PC-9 (cell line): ENCODE data around the gene AADAC. TPM values are rescaled to one million over a fixed set of nuclear protein-coding genes. Genes with fewer than 3 reads are reported as not detected.

Source experiments
- BruUV-seq: library from RNA; stranded (reverse); fragments of 400-500 nt; replicated peaks from 2 replicates; lab custom pipeline; 2021; lab: Mats Ljungman, UMichigan
- CTCF ChIA-PET: fragments of 300-600 bp; sonication (Branson Sonifier 250); formaldehyde crosslinking; loops from one replicate; lab custom pipeline; 2022; ENCODE audit warnings: antibody characterized with exemption; lab: Charles Lee
- POLR2A ChIA-PET: fragments of 300-600 bp; sonication (Branson Sonifier 250); formaldehyde crosslinking; loops from one replicate; lab custom pipeline; 2022; ENCODE audit warnings: antibody characterized with exemption; ENCODE audit not compliant: unreplicated experiment; lab: Charles Lee
- DNase-seq, 2 experiments: peaks; one replicate each; pipeline versions ENCODE4 v3.0.0 to v3.0.0-alpha.2; 2015 to 2022; ENCODE audit warnings: mixed read lengths in 1 of 2
- H2AFZ ChIP-seq: fragments of 200-600 bp; sonication (generic); 2 replicates; pipeline ENCODE4 v1.8.1; 2017; ENCODE audit warnings: antibody characterized with exemption
- H3F3A ChIP-seq: fragments of 200-600 bp; sonication (generic); 2 replicates; pipeline ENCODE4 v1.8.1; 2017; ENCODE audit warnings: antibody characterized with exemption, mild to moderate bottlenecking, low read depth; ENCODE audit not compliant: insufficient read depth
- H3K27ac ChIP-seq: fragments of 200-600 bp; sonication (generic); 2 replicates; pipeline ENCODE4 v1.6.1; 2016; ENCODE audit warnings: mixed run types
- H3K27me3 ChIP-seq: fragments of 200-600 bp; sonication (generic); 2 replicates; pipeline ENCODE4 v1.6.1; 2016; ENCODE audit warnings: low read depth, mixed run types; ENCODE audit not compliant: insufficient read depth
- H3K36me3 ChIP-seq: fragments of 200-600 bp; sonication (generic); 2 replicates; pipeline ENCODE4 v1.6.1; 2016; ENCODE audit warnings: low read depth, mixed run types
- H3K4me1 ChIP-seq: fragments of 200-600 bp; sonication (generic); replicated peaks from 2 replicates; pipeline ENCODE4 v1.6.1; 2016; ENCODE audit warnings: mixed run types; ENCODE audit not compliant: insufficient read depth
- H3K4me2 ChIP-seq: fragments of 200-600 bp; sonication (generic); 2 replicates; pipeline ENCODE4 v1.6.1; 2017; ENCODE audit warnings: mixed run types
- H3K4me3 ChIP-seq: fragments of 200-600 bp; sonication (generic); 2 replicates; pipeline ENCODE4 v1.6.1; 2016; ENCODE audit warnings: mixed run types
- H3K79me2 ChIP-seq: fragments of 200-600 bp; sonication (generic); 2 replicates; pipeline ENCODE4 v1.6.1; 2017; ENCODE audit warnings: low read depth, mixed run types
- H3K9me2 ChIP-seq: fragments of 200-600 bp; sonication (generic); 2 replicates; pipeline ENCODE4 v1.8.1; 2017; ENCODE audit warnings: mild to moderate bottlenecking; ENCODE audit not compliant: insufficient read depth
- H3K9me3 ChIP-seq: fragments of 200-600 bp; sonication (generic); 2 replicates; pipeline ENCODE4 v1.8.1; 2016; ENCODE audit warnings: low read depth; ENCODE audit not compliant: insufficient read depth
- H4K20me1 ChIP-seq: fragments of 200-600 bp; sonication (generic); 2 replicates; pipeline ENCODE4 v1.8.1; 2017; ENCODE audit not compliant: insufficient read depth
- CTCF ChIP-seq: fragments of 200-600 bp; sonication (generic); conservative IDR thresholded peaks from 2 replicates; pipeline ENCODE4 v1.6.1; 2017; ENCODE audit warnings: mixed run types, antibody characterized with exemption, mild to moderate bottlenecking, moderate library complexity
- EZH2 ChIP-seq: fragments of 200-600 bp; sonication (generic); IDR thresholded peaks from 2 replicates; pipeline ENCODE4 v1.8.0; 2017; ENCODE audit warnings: antibody characterized with exemption, low read depth
- intact Hi-C: fragments of 100-400 bp; cut with micrococcal nuclease; formaldehyde crosslinking; loops from one replicate; pipeline ENCODE4 v1.10.0; 2022; ENCODE audit not compliant: unreplicated experiment
- total RNA-seq: library from RNA; stranded (reverse); gene quantifications from 2 replicates; pipeline ENCODE4 v1.2.3, GENCODE V29; 2021

Gene AADAC
- total RNA-seq, 1 experiment from 2014 or later = 4.7 TPM

DNA sequence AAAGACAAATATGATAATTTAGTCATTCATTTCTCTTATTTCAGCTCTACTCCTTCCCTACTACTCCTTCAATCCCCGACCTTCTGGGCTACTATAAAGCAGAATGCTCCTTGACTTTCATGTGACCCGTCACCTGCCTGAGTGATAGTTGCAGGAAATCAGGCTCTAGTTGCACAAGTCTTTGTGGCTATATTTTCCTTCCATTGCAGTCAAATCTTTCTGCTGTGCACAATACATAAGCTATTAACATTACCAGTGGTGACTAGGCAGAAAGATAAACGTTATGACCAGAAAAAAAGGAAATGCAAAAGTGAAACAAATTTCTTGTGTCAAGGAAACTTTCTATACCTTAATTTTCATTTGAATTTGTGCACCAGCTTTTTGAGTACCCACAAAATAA is 61.8 kb downstream of the AADAC start:
- POLR2A ChIA-PET = interaction anchor here (0.5 to 0.6 kb wide), 3 partner anchors 35 to 501 kb away, joined by 3 to 4 read pairs (median 4); partner anchors contain the start of gene MBNL1
- Histone ChIP-seq H3K9me3 (no peaks in the 10 kb centered on the region), H2AFZ (peak overlapping the region; percentile 9; the same call in 1 of the 2 replicates), H3K27me3 (no peaks in the 10 kb centered on the region), H3K79me2 (no peaks in the 10 kb centered on the region), H3F3A (no peaks in the 10 kb centered on the region), H4K20me1 (no peaks in the 10 kb centered on the region), H3K9me2 (no peaks in the 10 kb centered on the region), H3K4me1 (peaks cover 8% of the 10 kb centered on the region; the same call in 1 of the 2 replicates), H3K36me3 (no peaks in the 10 kb centered on the region), H3K27ac (no peak overlapping the region), H3K4me2 (no peak overlapping the region), H3K4me3 (no peak overlapping the region)
- intact Hi-C loops = no loop called here
- no TSS peak for BruUV-seq
- no peak for DNase-seq
- no peak for TF ChIP-seq EZH2
- no peak for TF ChIP-seq CTCF
- CTCF ChIA-PET = interaction anchor here (0.6 kb wide), 1 partner anchor 38 kb away, joined by 5 read pairs; no protein-coding TSS in a partner anchor

DNA sequence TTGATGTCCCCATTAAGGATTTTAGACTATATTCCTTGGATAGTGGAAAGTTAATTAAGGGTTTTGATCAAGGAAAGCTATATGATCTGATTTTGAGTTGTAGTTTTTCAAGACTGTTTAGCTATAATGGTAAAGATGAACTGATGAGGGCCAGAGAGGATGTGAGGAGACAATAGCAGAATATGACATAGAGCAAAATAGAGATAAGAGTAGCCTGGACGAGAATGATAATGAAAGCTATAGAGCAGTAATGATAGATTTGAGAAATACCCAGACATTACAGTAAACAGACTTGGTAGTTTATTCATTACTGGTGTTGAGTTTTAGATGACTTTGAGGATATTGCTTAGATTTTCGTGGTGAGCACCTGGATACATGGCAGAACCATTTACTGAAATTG is 63.4 kb downstream of the AADAC start:
- intact Hi-C loops = no loop called here
- H3K4me2 ChIP-seq = no peak overlapping the region
- H4K20me1 ChIP-seq = no peaks in the 10 kb centered on the region
- no TSS peak for BruUV-seq
- no peaks in the 10 kb centered on the region for H3K27me3 ChIP-seq
- H3F3A ChIP-seq = no peaks in the 10 kb centered on the region
- H3K4me3 ChIP-seq = no peak overlapping the region
- POLR2A ChIA-PET = no interaction called here
- no peaks in the 10 kb centered on the region for H3K36me3 ChIP-seq
- H3K9me2 ChIP-seq = 0 out of 2 replicates have a peak, but pooled peaks cover 2% of the 10 kb centered on the region
- no peaks in the 10 kb centered on the region for H3K9me3 ChIP-seq
- DNase-seq = no peak
- CTCF ChIA-PET = no interaction called here
- H3K79me2 ChIP-seq = no peaks in the 10 kb centered on the region
- H3K27ac ChIP-seq = no peak overlapping the region
- TF ChIP-seq EZH2 = no peak
- no peak for TF ChIP-seq CTCF
- peaks cover 8% of the 10 kb centered on the region; the same call in 1 of the 2 replicates for H3K4me1 ChIP-seq
- H2AFZ ChIP-seq = no peak overlapping the region

Other genes with a start within 250 kb of the AADAC start
- not detected in 2 replicates for gene AADACL2, start 80.2 kb upstream of the AADAC start, total RNA-seq
- gene SUCNR1, start 59.5 kb downstream of the AADAC start, total RNA-seq = not detected in 2 replicates